Activated T-helper 17 cell treated with anti-CD3 and anti-CD28 coated beads, Interleukin-2, amount 50 U/mL, for 72 hours (primary cell): ENCODE results near the gene OR52A1. TPM values are rescaled to one million over a fixed set of nuclear protein-coding genes. Genes with fewer than 3 reads are reported as not detected.
"Not testable (repeated sequence)": the region's sequence is repeated elsewhere in the genome, so short reads cannot be mapped to it uniquely, and the experiment has no call there.

Experiments used
- ATAC-seq: fragments of 150-1000 bp; cut with Tn5 transposase; replicated peaks from 2 replicates; pipeline ENCODE4 v1.10.0; 2021; ENCODE audit warnings: mild to moderate bottlenecking, moderate library complexity
- H3K27ac Mint-ChIP-seq: one replicate; pipeline ENCODE4 v1.8.0; 2022; ENCODE audit warnings: mixed read lengths
- H3K27me3 Mint-ChIP-seq: one replicate; pipeline ENCODE4 v1.8.0; 2022; ENCODE audit warnings: mixed read lengths
- H3K36me3 Mint-ChIP-seq: one replicate; pipeline ENCODE4 v1.8.0; 2022; ENCODE audit warnings: low read depth, mild to moderate bottlenecking, mixed read lengths
- H3K4me1 Mint-ChIP-seq: one replicate; pipeline ENCODE4 v1.8.0; 2022; ENCODE audit warnings: mixed read lengths
- H3K4me3 Mint-ChIP-seq: one replicate; pipeline ENCODE4 v1.8.0; 2022; ENCODE audit warnings: mild to moderate bottlenecking, mixed read lengths
- H3K9me3 Mint-ChIP-seq: one replicate; pipeline ENCODE4 v1.8.0; 2022; ENCODE audit warnings: mixed read lengths
- total RNA-seq, 2 donors: library from RNA; stranded (reverse); gene quantifications; one replicate each; pipeline ENCODE4 v1.2.3, GENCODE V29; 2022

OR52A1 gene
- total RNA-seq, 2 donors from 2014 or later, result 0.03 TPM; not detected in 1

GRCh38 chr11:5160217-5160616, 5.7 kb upstream of the OR52A1 start:
- H3K27me3 Mint-ChIP-seq, result peaks cover 12% of the 10 kb centered on the region
- H3K4me1 Mint-ChIP-seq, ATAC-seq, H3K27ac Mint-ChIP-seq, H3K4me3 Mint-ChIP-seq, H3K36me3 Mint-ChIP-seq, H3K9me3 Mint-ChIP-seq: not testable (repeated sequence)

- Mint-ChIP-seq H3K9me3 (no peaks in the 10 kb centered on the region), H3K4me1 (no peaks in the 10 kb centered on the region), H3K27me3 (peaks cover 12% of the 10 kb centered on the region), H3K36me3 (no peaks in the 10 kb centered on the region), H3K27ac (no peak overlapping the region), H3K4me3 (no peak overlapping the region)
- ATAC-seq, result no peak
Measured at GRCh38 chr11:5159806-5160205, 5.2 kb upstream of the OR52A1 start.

- Mint-ChIP-seq H3K27ac (no peak overlapping the region), H3K4me1 (no peaks in the 10 kb centered on the region), H3K9me3 (no peaks in the 10 kb centered on the region), H3K36me3 (no peaks in the 10 kb centered on the region), H3K27me3 (no peaks in the 10 kb centered on the region), H3K4me3 (no peak overlapping the region)
- ATAC-seq, result no peak
Measured at GRCh38 chr11:5153574-5154431, 754 bp downstream of the OR52A1 start.

GRCh38 chr11:5151713-5152153, 2.8 kb downstream of the OR52A1 start:
- Mint-ChIP-seq H3K9me3 (no peaks in the 10 kb centered on the region), H3K27ac (no peak overlapping the region), H3K36me3 (no peaks in the 10 kb centered on the region), H3K4me1 (no peaks in the 10 kb centered on the region), H3K27me3 (no peaks in the 10 kb centered on the region), H3K4me3 (no peak overlapping the region)
- ATAC-seq, result no peak

GRCh38 chr11:5144206-5144605, 10.4 kb downstream of the OR52A1 start:
- not testable (repeated sequence) for H3K9me3 Mint-ChIP-seq, H3K4me1 Mint-ChIP-seq, H3K27ac Mint-ChIP-seq, ATAC-seq, H3K27me3 Mint-ChIP-seq, H3K4me3 Mint-ChIP-seq, H3K36me3 Mint-ChIP-seq

GRCh38 chr11:5137996-5138395, 16.6 kb downstream of the OR52A1 start, which contains the start of gene OR52A5:
Gene OR52A5 (minus strand): TSS chr11:5138356. CDS start chr11:5132642, 5,714 bp downstream.
- Mint-ChIP-seq H3K9me3 (no peaks in the 10 kb centered on the region), H3K4me1 (no peaks in the 10 kb centered on the region), H3K27me3 (peaks cover 6% of the 10 kb centered on the region), H3K4me3 (no peak within 1 kb of the TSS), H3K36me3 (no peaks in the 10 kb centered on the region), H3K27ac (no peak within 1 kb of the TSS)
- ATAC-seq, result no peak

GRCh38 chr11:5137014-5137413, 17.5 kb downstream of the OR52A1 start:
- H3K27ac Mint-ChIP-seq, result no peak overlapping the region
- no peaks in the 10 kb centered on the region for H3K36me3 Mint-ChIP-seq
- H3K4me3 Mint-ChIP-seq, result no peak overlapping the region
- ATAC-seq, result no peak
- no peaks in the 10 kb centered on the region for H3K9me3 Mint-ChIP-seq
- H3K27me3 Mint-ChIP-seq, result peaks cover 6% of the 10 kb centered on the region
- no peaks in the 10 kb centered on the region for H3K4me1 Mint-ChIP-seq

GRCh38 chr11:5136261-5136660, 18.3 kb downstream of the OR52A1 start:
- no peak overlapping the region for H3K27ac Mint-ChIP-seq
- H3K36me3 Mint-ChIP-seq, result no peaks in the 10 kb centered on the region
- peaks cover 6% of the 10 kb centered on the region for H3K27me3 Mint-ChIP-seq
- no peak overlapping the region for H3K4me3 Mint-ChIP-seq
- no peaks in the 10 kb centered on the region for H3K9me3 Mint-ChIP-seq
- H3K4me1 Mint-ChIP-seq, result no peaks in the 10 kb centered on the region
- no peak for ATAC-seq

- no peaks in the 10 kb centered on the region for H3K9me3 Mint-ChIP-seq
- no peak overlapping the region for H3K4me3 Mint-ChIP-seq
- no peaks in the 10 kb centered on the region for H3K4me1 Mint-ChIP-seq
- no peak overlapping the region for H3K27ac Mint-ChIP-seq
- no peak for ATAC-seq
- H3K27me3 Mint-ChIP-seq, result peaks cover 6% of the 10 kb centered on the region
- H3K36me3 Mint-ChIP-seq, result no peaks in the 10 kb centered on the region
Measured at GRCh38 chr11:5131584-5132335, 22.8 kb downstream of the OR52A1 start.

- peaks cover 4% of the 10 kb centered on the region for H3K27me3 Mint-ChIP-seq
- H3K4me3 Mint-ChIP-seq, result no peak overlapping the region
- no peak for ATAC-seq
- H3K4me1 Mint-ChIP-seq, result no peaks in the 10 kb centered on the region
- no peaks in the 10 kb centered on the region for H3K36me3 Mint-ChIP-seq
- no peaks in the 10 kb centered on the region for H3K9me3 Mint-ChIP-seq
- no peak overlapping the region for H3K27ac Mint-ChIP-seq
Measured at GRCh38 chr11:5129457-5129877, 25.1 kb downstream of the OR52A1 start.

GRCh38 chr11:5124891-5125620, 29.5 kb downstream of the OR52A1 start:
- no peak overlapping the region for H3K27ac Mint-ChIP-seq
- H3K4me1 Mint-ChIP-seq, result no peaks in the 10 kb centered on the region
- no peaks in the 10 kb centered on the region for H3K36me3 Mint-ChIP-seq
- no peak for ATAC-seq
- no peak overlapping the region for H3K4me3 Mint-ChIP-seq
- H3K27me3 Mint-ChIP-seq, result peaks cover 14% of the 10 kb centered on the region
- H3K9me3 Mint-ChIP-seq, result no peaks in the 10 kb centered on the region

GRCh38 chr11:5123802-5124521, 30.6 kb downstream of the OR52A1 start:
- ATAC-seq, result peak; percentile 62
- Mint-ChIP-seq H3K36me3 (no peaks in the 10 kb centered on the region), H3K27ac (no peak overlapping the region), H3K4me3 (no peak overlapping the region), H3K9me3 (no peaks in the 10 kb centered on the region), H3K27me3 (peaks cover 14% of the 10 kb centered on the region), H3K4me1 (no peaks in the 10 kb centered on the region)

GRCh38 chr11:5118893-5119292, 35.7 kb downstream of the OR52A1 start:
- Mint-ChIP-seq H3K27ac (no peak overlapping the region), H3K4me3 (no peak overlapping the region), H3K36me3 (no peaks in the 10 kb centered on the region), H3K27me3 (peaks cover 32% of the 10 kb centered on the region), H3K4me1 (no peaks in the 10 kb centered on the region), H3K9me3 (no peaks in the 10 kb centered on the region)
- no peak for ATAC-seq

- Mint-ChIP-seq H3K27ac (no peak overlapping the region), H3K9me3 (no peaks in the 10 kb centered on the region), H3K36me3 (no peaks in the 10 kb centered on the region), H3K4me3 (no peak overlapping the region), H3K4me1 (no peaks in the 10 kb centered on the region), H3K27me3 (peaks cover 30% of the 10 kb centered on the region)
- ATAC-seq, result no peak
Measured at GRCh38 chr11:5117588-5117987, 37.0 kb downstream of the OR52A1 start.
